HK-2 (cell line): ENCODE results near the gene PIP5K1A.
"Not testable (repeated sequence)": the region's sequence is repeated elsewhere in the genome, so short reads cannot be mapped to it uniquely, and the experiment has no call there.

Experiments
- DNase-seq: peaks from one replicate; pipeline ENCODE4 v3.0.0-alpha.2; 2018; ENCODE audit not compliant: unreplicated experiment

The PIP5K1A gene

DNA sequence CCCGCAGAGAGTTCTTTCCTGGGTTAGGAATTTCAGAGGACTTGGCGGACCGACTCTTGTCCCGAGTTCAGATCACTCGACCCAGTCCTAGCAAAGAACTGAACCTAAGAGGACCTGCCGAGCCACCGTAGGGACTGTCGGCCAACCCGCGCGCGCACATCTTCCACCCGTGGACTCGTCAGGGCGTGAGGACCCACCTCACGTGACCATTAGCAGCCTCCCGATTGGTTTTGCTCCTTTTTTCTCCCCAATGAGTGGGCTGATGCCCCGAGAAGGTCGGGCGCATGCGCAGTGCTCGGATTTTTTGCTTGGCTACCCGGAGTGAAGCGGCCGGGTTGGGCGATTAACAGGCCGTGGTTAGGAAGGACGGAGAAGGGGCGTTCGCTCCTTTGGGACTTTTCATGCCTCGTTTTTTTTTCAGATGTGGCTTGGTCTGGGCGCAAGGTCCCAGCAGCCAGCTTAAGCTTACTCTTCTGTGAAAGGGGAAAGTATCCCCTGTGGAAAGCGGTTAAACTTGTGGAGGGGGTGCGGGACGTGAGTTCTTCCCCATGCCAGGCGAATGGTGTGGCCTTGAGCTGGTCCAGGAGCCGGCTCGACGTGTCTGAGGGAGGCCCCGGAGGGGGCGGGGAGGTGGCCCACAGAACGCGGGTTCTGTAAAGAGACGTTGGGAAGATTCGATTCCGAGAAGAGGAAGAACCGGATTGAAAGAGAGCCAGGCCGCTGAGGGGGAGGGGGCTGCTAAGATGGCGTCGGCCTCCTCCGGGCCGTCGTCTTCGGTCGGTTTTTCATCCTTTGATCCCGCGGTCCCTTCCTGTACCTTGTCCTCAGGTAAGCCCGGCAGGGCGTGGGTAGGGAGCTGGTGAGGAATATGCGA lies at the start of gene PIP5K1A:
PIP5K1A (plus strand) TSS at position 299 of the 874 bp plus-strand sequence; CDS start at position 744, 445 bp downstream.
- peak; percentile 98 for DNase-seq

- no peak for DNase-seq
Observed at GRCh38 chr1:151156515-151156819, 41.9 kb upstream of the PIP5K1A start, which contains the start of gene TNFAIP8L2. TSS of gene TNFAIP8L2 (plus strand) at chr1:151156649. CDS start at chr1:151158698, 2,049 bp downstream.

DNA sequence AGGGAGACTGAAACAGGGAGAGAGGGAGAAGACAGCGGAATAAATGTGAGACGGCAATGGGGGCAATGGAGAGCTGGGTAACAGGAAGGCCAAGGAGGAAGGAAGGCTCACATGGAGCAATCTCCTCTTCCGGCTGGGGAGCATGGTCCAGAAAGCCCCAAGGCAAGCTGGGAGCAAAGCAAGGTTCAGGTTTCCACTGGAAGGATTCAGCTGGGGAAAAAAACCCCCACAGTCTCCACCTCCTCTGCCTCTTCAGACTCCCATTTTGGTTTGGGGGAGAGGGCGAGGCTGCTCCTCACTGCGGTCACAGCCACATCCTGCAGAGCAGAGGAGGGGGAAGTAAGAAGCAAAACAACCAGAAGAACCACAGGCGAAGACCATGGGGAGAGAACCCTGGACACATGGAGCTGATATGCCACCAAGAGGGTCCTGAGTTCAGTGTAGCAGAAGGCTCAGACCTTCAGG lies 41.3 kb upstream of the PIP5K1A start:
- no peak for DNase-seq

DNA sequence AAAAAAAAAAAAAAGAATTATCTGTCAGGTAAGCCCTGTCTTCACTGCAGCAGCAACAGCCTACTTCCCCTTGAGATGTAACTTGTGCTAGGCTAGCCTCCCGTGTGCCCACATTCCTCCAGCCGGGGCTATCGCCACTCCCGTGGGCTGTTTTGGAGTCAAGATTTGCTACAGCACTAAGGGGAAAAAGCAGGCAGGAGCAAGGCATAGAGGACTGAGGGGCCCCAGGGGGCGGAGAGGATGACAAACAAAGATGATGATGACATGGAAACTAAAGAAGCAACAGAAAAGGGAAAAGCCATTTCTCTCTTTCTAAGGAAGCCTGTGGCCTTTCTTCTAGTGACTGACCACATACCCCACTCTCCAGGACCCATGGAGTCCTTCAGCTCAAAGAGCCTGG lies 40.0 kb upstream of the PIP5K1A start:
- DNase-seq, result no peak

DNA sequence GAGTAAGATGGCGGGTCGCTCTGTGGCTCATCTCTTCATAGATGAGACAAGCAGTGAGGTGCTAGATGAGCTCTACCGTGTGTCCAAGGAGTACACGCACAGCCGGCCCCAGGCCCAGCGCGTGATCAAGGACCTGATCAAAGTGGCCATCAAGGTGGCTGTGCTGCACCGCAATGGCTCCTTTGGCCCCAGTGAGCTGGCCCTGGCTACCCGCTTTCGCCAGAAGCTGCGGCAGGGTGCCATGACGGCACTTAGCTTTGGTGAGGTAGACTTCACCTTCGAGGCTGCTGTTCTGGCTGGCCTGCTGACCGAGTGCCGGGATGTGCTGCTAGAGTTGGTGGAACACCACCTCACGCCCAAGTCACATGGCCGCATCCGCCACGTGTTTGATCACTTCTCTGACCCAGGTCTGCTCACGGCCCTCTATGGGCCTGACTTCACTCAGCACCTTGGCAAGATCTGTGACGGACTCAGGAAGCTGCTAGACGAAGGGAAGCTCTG lies 39.6 kb upstream of the PIP5K1A start:
- DNase-seq, result no peak

DNA sequence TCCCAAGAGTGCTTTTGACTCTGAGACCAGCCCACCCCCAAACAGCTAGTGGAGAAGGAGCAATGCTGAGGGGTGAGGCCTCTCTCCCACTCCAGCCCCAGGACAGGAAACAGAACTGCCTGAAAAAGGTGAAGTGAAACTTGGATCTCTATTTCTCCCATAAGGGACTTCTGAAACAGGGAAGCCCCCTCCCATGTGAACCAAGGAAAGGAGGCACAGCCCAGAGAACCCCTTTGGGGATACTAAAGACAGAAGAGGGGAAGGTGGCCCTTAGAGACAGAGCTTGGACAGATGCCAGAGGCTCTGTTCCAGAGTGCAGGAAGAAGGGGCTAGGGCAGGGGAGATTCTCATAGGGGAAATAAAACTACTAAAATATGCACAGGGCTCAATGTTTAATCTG lies 39.0 kb upstream of the PIP5K1A start:
- no peak for DNase-seq

DNA sequence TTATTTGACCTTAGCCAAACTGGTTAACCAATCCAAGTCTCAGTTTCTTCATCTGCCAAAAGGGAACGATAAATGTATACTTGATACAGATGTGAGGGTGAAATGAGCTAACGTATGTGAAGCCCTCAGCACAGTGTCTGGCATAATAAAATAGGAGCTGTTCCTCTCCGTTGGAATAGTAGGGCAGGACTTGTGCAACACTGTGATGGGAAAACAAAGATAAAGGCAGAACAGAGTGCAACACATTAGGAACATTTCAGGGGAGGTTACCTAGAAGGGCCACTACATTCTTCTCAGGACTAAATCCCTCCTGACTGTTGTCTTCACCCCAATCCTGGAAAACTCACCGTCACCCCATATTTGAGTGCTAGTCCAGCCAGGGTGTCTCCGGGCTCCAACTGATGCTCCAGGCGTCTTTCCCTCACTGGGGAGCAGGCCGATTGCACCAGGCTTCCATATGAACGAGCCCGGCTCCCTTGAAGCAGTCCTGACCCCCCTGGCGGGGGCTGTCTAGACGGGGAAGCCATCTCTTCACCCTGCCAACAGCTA lies 33.5 kb upstream of the PIP5K1A start:
- no peak for DNase-seq

GRCh38 chr1:151165281-151165737 lies 33.0 kb upstream of the PIP5K1A start:
- DNase-seq, result peak; percentile 18

GRCh38 chr1:151165738-151166504 lies 32.4 kb upstream of the PIP5K1A start, which contains the start of the genes LYSMD1 and SCNM1:
TSS of gene LYSMD1 (minus strand) at chr1:151165902. CDS start at chr1:151165258, 644 bp downstream.
TSS of gene SCNM1 (plus strand) at chr1:151166144. CDS start at chr1:151166153, 9 bp downstream.
- peak; percentile 96 for DNase-seq

DNA sequence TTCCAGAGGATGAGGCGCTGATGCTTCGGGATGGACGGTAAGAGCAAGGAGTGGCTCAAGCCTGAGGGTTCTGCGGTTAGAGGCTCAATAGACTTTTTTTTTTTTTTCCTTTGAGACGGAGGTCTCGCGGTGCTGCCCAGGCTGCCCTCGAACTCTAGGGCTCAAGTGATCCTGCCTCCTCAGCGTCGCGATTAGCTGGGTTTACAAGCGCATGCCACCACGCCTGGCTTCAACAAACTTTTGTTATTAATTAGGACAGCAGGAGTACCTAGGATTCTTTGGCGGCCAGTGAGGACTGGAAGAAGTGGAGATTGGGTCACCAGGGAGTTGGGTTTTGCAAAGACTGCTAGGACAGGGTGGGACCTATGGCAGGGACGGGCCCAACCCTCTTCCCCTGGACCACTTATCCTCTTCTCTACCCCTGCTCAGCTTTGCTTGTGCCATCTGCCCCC lies 31.8 kb upstream of the PIP5K1A start:
- peak; percentile 51 for DNase-seq

DNA sequence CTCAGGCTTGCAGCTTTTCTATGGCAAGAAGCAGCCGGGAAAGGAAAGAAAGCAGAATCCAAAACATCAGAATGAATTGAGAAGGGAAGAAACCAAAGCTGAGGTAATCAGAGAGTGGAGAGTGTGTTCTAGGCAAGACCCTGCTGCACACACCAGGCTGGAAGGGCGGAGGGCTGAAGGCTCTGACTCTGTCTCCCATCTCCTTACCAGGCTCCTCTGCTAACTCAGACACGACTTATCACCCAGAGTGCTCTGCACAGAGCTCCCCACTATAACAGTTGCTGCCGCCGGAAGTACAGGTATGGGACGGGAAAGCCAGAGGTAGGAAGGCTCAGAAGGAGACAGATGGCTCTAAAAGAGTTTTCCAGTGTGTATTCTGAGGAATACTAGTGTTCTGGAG lies 31.2 kb upstream of the PIP5K1A start:
- no peak for DNase-seq

GRCh38 chr1:151171190-151171589 lies 27.2 kb upstream of the PIP5K1A start:
- no peak for DNase-seq

GRCh38 chr1:151175041-151175741 lies 23.2 kb upstream of the PIP5K1A start:
- DNase-seq, result no peak

DNA sequence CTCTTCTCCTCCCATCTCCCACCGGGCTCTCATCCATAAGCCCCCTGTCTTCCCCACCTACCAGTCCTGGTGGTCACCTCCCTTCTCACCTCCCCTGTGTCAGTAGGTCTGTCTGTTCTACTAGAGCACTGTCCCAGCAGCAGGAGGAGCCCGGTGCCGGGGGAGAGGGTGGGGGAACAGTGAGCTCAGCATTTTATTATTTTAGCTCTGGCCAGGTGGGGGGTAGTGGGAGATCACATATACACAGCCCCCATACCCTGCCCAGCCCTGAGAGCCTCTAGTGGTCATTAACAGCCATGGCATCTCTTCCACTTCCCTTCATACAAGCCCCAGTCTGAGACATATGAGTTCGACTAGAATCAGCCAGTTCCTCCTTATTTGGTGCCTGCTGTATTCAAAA lies 22.5 kb upstream of the PIP5K1A start, which contains the start of gene TMOD4:
TMOD4 (minus strand) TSS at position 119 of the 400 bp plus-strand sequence. CDS start 1,106 bp downstream, outside the sequence.
- DNase-seq, result no peak

GRCh38 chr1:151176514-151177045 lies 21.8 kb upstream of the PIP5K1A start:
- no peak for DNase-seq

GRCh38 chr1:151184211-151184610 lies 14.1 kb upstream of the PIP5K1A start:
- no peak for DNase-seq

DNA sequence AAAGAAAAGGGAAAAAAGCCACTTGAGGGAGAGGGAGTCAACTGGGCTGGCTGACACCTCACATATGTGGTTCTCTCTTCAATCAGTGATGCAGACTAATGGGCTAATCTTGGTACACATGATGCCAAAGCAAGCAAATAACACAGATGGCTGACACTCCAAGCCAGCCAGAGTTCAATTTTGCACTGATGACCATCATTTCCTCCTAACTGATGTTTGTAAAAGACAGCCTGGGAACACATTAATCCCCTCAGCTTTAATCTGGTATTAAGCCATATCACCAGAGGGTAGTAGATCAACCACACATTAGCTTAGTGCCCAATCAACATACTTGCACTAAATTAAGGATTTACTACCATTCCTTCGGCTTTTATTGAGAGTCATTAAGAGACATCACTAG lies 11.1 kb upstream of the PIP5K1A start:
- DNase-seq, result no peak

DNA sequence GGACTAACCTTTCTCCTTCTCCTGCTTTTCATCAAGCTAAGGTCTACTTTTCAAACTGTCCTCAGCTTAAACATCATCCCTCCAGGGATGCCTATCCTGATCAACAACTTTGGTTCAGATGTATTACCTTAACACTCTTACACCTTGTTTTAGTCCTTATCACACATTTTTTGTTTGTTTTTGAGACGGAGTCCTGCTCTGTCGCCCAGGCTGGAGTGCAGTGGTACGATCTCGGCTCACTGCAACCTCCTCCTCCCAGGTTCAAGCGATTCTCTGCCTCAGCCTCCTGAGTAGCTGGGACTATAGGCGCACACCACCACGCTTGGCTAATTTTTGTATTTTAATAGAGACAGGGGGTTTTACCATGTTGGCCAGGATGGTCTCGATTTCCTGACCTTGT lies 9.7 kb upstream of the PIP5K1A start:
- DNase-seq, result not testable (repeated sequence)

DNA sequence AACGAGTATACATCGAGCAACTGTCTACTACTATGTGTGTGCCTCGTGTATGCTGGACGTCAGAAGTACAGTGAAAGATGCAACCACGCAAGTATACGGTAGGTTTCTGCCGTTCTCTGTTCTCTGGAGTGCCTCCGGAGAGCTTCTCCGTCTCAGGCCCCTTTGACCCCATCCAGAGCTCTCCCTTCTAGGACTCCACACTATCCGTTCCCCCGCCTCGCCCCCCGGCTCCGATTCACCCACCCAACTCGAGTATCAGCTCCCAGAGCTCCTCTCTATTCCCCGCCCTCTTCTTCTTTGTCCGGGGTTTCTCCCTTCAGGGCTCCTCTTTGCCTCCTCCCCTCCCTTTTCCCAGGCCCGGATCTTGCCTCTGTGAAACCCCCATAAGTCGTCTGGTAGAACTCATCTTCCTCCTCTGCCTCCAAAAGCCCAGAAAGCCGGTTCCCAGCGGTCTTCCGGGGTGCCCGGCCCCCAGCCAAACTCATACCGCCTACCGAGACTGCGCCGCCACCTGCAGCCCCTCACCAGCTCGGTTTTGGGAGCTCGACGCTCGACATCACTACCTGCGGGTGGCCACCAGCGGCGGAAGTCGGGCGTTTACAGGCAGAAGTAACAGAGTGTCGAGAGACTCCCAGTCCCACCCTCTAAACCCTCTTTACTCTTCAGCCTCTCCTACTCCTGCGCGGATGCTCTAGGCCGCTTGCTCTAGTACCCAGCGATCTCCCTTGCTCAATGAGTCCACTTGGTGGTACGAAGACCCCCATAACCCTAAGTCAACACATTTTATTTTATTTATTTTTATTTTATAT lies 8.5 kb upstream of the PIP5K1A start, which contains the start of gene VPS72:
VPS72 (minus strand) TSS at position 561 of the 809 bp plus-strand sequence; CDS start at position 485, 76 bp downstream.
- peak; percentile 84 for DNase-seq

- DNase-seq, result no peak
Observed at GRCh38 chr1:151192047-151192446, 6.3 kb upstream of the PIP5K1A start.
